HEK293 (cell line): ENCODE measurements around the gene B4GALT7.

Experiments
- GLI2 ChIP-seq: fragments of 450-650 bp; formaldehyde crosslinking; IDR thresholded peaks from 2 replicates; pipeline ENCODE4; 2017; ENCODE audit warnings: missing biosample characterization, missing genetic modification characterization, low read depth, borderline replicate concordance
- IKZF3 ChIP-seq: fragments of 450-650 bp; IDR thresholded peaks from 2 replicates; pipeline ENCODE4 v1.5.0; 2018; ENCODE audit warnings: missing biosample characterization, mild to moderate bottlenecking, missing genetic modification characterization, moderate library complexity
- INSM2 ChIP-seq: fragments of 450-650 bp; formaldehyde crosslinking; IDR thresholded peaks from 2 replicates; pipeline ENCODE4 v1.5.1; 2016; ENCODE audit warnings: missing biosample characterization, missing genetic modification characterization
- MEIS1 ChIP-seq: sonication (generic); formaldehyde crosslinking; IDR thresholded peaks from 2 replicates; pipeline ENCODE4 v1.8.1; 2022; ENCODE audit warnings: missing genetic modification reagents, mild to moderate bottlenecking, borderline replicate concordance
- REPIN1 ChIP-seq: fragments of 450-650 bp; formaldehyde crosslinking; IDR thresholded peaks from 2 replicates; pipeline ENCODE4 v1.5.1; 2017; ENCODE audit warnings: missing biosample characterization, missing genetic modification characterization, low read depth
- REST ChIP-seq: fragments of 450-650 bp; formaldehyde crosslinking; IDR thresholded peaks from 2 replicates; pipeline ENCODE4 v1.5.1; 2016; ENCODE audit warnings: missing biosample characterization, missing genetic modification characterization
- SP3 ChIP-seq: fragments of 450-650 bp; formaldehyde crosslinking; IDR thresholded peaks from 2 replicates; pipeline ENCODE4 v1.5.1; 2016; ENCODE audit warnings: missing biosample characterization, missing genetic modification characterization
- ZBTB8A ChIP-seq: fragments of 450-650 bp; formaldehyde crosslinking; IDR thresholded peaks from 2 replicates; pipeline ENCODE4 v1.5.1; 2016; ENCODE audit warnings: missing biosample characterization, missing genetic modification characterization
- ZFP41 ChIP-seq: fragments of 450-650 bp; formaldehyde crosslinking; IDR thresholded peaks from 2 replicates; pipeline ENCODE4 v1.5.1; 2016; ENCODE audit warnings: missing biosample characterization, missing genetic modification characterization, borderline replicate concordance
- ZNF114 ChIP-seq: fragments of 450-650 bp; formaldehyde crosslinking; IDR thresholded peaks from 2 replicates; pipeline ENCODE4 v1.5.0; 2017; ENCODE audit warnings: missing biosample characterization, missing genetic modification characterization
- ZNF133 ChIP-seq: fragments of 450-650 bp; formaldehyde crosslinking; IDR thresholded peaks from 2 replicates; pipeline ENCODE4 v1.5.1; 2016; ENCODE audit warnings: missing biosample characterization, missing genetic modification characterization
- ZNF184 ChIP-seq: fragments of 450-650 bp; IDR thresholded peaks from 2 replicates; pipeline ENCODE4 v1.5.1; 2018; ENCODE audit warnings: missing biosample characterization, mild to moderate bottlenecking, missing genetic modification characterization
- ZNF2 ChIP-seq: fragments of 450-650 bp; formaldehyde crosslinking; IDR thresholded peaks from 2 replicates; pipeline ENCODE4 v1.5.1; 2016; ENCODE audit warnings: missing biosample characterization, missing genetic modification characterization
- ZNF394 ChIP-seq: fragments of 450-650 bp; formaldehyde crosslinking; IDR thresholded peaks from 2 replicates; pipeline ENCODE4 v1.5.1; 2016; ENCODE audit warnings: missing biosample characterization, missing genetic modification characterization, mild to moderate bottlenecking, moderate library complexity, borderline replicate concordance
- ZNF473 ChIP-seq: fragments of 450-650 bp; formaldehyde crosslinking; IDR thresholded peaks from 2 replicates; pipeline ENCODE4 v1.5.1; 2017; ENCODE audit warnings: missing biosample characterization, missing genetic modification characterization
- ZNF518A ChIP-seq: fragments of 450-650 bp; formaldehyde crosslinking; conservative IDR thresholded peaks from 2 replicates; pipeline ENCODE4 v1.5.1; 2016; ENCODE audit warnings: low read depth, missing biosample characterization, missing genetic modification characterization
- ZNF600 ChIP-seq: fragments of 450-650 bp; formaldehyde crosslinking; IDR thresholded peaks from 2 replicates; pipeline ENCODE4 v1.5.1; 2016; ENCODE audit warnings: missing biosample characterization, missing genetic modification characterization
- ZNF677 ChIP-seq: fragments of 450-650 bp; IDR thresholded peaks from 2 replicates; pipeline ENCODE4 v1.5.0; 2018; ENCODE audit warnings: missing biosample characterization, mild to moderate bottlenecking, missing genetic modification characterization, moderate library complexity
- ZNF791 ChIP-seq: fragments of 450-650 bp; formaldehyde crosslinking; IDR thresholded peaks from 2 replicates; pipeline ENCODE4 v1.5.1; 2016; ENCODE audit warnings: missing biosample characterization, missing genetic modification characterization
- ZNF843 ChIP-seq: fragments of 450-650 bp; formaldehyde crosslinking; IDR thresholded peaks from 2 replicates; pipeline ENCODE4 v1.5.1; 2016; ENCODE audit warnings: missing biosample characterization, missing genetic modification characterization
- ZSCAN30 ChIP-seq: fragments of 450-650 bp; IDR thresholded peaks from 2 replicates; pipeline ENCODE4 v1.5.1; 2018; ENCODE audit warnings: missing biosample characterization, mild to moderate bottlenecking, missing genetic modification characterization, moderate library complexity
- TF ChIP-seq, protein P1 (sequence below): fragments of 450-650 bp; formaldehyde crosslinking; IDR thresholded peaks from 2 replicates; pipeline ENCODE4 v1.5.1; 2016; ENCODE audit warnings: missing biosample characterization, missing genetic modification characterization

Gene B4GALT7

GRCh38 chr5:177599731-177600507, at the start of gene B4GALT7 (continued):
- TF ChIP-seq ZNF518A (tag by site-specific recombination) (0 out of 2 replicates have a peak, but pooled peaks have one; percentile 48), ZNF184 (tag by site-specific recombination) (peak; percentile 49; the same call in 1 of the 2 replicates), REPIN1 (tag by site-specific recombination) (no peak), ZNF843 (tag by site-specific recombination) (no peak), SP3 (tag by site-specific recombination) (peak; percentile 68; the same call in 1 of the 2 replicates), ZNF133 (tag by site-specific recombination) (no peak), GLI2 (tag by site-specific recombination) (no peak), ZFP41 (tag by site-specific recombination) (no peak), ZNF2 (tag by site-specific recombination) (peak; percentile 10; the same call in 1 of the 2 replicates), ZNF394 (peak; percentile 7; the same call in 1 of the 2 replicates), ZNF677 (0 out of 2 replicates have a peak, but pooled peaks have one; percentile 42), ZBTB8A (tag by site-specific recombination) (peak; percentile 91), ZNF114 (tag by site-specific recombination) (no peak), MEIS1 (CRISPR knock-in tag) (no peak), IKZF3 (tag by site-specific recombination) (peak; percentile 86), ZNF791 (tag by site-specific recombination) (no peak), ZNF473 (tag by site-specific recombination) (no peak), REST (no peak), ZNF600 (peak; percentile 7; the same call in 1 of the 2 replicates), ZSCAN30 (tag by site-specific recombination) (peak; percentile 87), INSM2 (tag by site-specific recombination) (0 out of 2 replicates have a peak, but pooled peaks have one; percentile 16)
- TF ChIP-seq, protein P1, sequence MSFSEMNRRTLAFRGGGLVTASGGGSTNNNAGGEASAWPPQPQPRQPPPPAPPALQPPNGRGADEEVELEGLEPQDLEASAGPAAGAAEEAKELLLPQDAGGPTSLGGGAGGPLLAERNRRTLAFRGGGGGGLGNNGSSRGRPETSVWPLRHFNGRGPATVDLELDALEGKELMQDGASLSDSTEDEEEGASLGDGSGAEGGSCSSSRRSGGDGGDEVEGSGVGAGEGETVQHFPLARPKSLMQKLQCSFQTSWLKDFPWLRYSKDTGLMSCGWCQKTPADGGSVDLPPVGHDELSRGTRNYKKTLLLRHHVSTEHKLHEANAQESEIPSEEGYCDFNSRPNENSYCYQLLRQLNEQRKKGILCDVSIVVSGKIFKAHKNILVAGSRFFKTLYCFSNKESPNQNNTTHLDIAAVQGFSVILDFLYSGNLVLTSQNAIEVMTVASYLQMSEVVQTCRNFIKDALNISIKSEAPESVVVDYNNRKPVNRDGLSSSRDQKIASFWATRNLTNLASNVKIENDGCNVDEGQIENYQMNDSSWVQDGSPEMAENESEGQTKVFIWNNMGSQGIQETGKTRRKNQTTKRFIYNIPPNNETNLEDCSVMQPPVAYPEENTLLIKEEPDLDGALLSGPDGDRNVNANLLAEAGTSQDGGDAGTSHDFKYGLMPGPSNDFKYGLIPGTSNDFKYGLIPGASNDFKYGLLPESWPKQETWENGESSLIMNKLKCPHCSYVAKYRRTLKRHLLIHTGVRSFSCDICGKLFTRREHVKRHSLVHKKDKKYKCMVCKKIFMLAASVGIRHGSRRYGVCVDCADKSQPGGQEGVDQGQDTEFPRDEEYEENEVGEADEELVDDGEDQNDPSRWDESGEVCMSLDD (tag by site-specific recombination), result 0 out of 2 replicates have a peak, but pooled peaks have one; percentile 48
